Choroid plexus epithelial cell (primary cell): ENCODE data around the gene NUMA1.
A peak's percentile ranks its signal among the peaks of the same experiment; 100 is the strongest.

ENCODE experiments used
- DNase-seq: peaks from one replicate; pipeline ENCODE4 v3.0.0-alpha.2; 2010; ENCODE audit warnings: low read depth
- H3K4me3 ChIP-seq: 2 replicates; pipeline ENCODE4 v1.5.1; 2011; ENCODE audit warnings: low read depth, mild to moderate bottlenecking, control low read depth, low read length, moderate library complexity
- TF ChIP-seq, protein P1 (sequence below): conservative IDR thresholded peaks from 2 replicates; pipeline ENCODE4 v1.5.1; 2011; ENCODE audit warnings: low read depth, mild to moderate bottlenecking, control low read depth, inconsistent platforms, low read length, moderate library complexity

The NUMA1 gene

DNA sequence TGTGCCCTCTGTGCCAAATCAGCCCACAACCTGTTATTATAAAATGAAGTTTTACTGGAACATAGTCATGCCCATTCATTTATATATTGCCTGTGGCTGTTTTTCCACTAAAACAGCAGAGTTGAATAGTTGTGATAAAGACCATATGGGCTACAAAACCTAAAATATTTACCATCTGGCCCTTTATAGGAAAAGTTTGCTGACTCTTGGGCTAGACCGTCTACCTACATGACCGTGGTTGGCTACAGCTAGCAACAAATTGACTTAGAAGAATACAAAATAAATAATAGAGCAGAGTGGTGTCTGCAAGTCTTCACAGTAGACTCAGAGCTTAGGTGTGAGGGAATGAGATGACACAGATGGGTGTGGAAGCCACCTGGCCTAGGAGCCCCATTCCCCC is 92.8 kb downstream of the NUMA1 start:
- DNase-seq: no peak
- TF ChIP-seq, protein P1, sequence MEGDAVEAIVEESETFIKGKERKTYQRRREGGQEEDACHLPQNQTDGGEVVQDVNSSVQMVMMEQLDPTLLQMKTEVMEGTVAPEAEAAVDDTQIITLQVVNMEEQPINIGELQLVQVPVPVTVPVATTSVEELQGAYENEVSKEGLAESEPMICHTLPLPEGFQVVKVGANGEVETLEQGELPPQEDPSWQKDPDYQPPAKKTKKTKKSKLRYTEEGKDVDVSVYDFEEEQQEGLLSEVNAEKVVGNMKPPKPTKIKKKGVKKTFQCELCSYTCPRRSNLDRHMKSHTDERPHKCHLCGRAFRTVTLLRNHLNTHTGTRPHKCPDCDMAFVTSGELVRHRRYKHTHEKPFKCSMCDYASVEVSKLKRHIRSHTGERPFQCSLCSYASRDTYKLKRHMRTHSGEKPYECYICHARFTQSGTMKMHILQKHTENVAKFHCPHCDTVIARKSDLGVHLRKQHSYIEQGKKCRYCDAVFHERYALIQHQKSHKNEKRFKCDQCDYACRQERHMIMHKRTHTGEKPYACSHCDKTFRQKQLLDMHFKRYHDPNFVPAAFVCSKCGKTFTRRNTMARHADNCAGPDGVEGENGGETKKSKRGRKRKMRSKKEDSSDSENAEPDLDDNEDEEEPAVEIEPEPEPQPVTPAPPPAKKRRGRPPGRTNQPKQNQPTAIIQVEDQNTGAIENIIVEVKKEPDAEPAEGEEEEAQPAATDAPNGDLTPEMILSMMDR: no peak

DNA sequence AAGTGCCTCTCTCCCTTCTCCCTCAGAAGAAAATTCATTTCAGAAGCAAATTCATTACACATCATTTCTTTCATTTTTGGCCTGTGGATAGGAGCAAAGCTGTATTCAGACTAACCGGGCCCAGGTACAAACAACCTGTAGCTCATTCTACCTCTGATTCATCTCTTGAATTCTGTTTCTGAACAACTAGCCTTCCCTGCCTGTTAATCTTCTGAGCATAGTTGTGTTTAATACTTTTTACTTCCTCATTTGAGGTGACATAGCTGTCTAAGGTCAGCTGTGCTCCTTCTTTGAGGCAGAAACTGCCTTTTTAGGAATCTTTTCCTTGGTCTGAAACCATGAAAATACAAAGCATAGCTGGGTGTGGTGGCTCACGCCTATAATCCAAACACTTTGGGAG is 94.2 kb downstream of the NUMA1 start:
- TF ChIP-seq, protein P1: no peak
- no peak overlapping the region for H3K4me3 ChIP-seq
- DNase-seq: no peak

More for the DNA sequence above, 92.8 kb downstream of the NUMA1 start:
- no peak overlapping the region for H3K4me3 ChIP-seq

DNA sequence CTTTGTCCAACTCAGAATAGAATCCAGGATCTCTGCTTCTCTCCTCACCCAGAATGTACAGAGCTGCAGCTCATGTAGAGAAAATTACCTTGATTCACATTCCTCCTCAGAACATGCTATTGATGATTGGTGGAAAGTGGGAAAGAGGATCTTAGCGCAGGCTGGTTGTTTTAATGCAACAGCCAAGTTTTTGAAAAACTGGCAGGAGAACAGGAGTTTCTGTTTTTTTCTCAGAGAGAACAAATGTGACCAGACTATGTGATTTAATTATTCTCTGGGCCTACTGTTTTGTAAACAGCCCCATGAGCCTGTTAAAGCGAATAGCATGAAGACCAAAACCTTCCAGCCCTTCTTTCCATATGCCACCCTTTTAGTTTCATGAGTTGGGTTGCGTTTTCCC is 100.7 kb downstream of the NUMA1 start:
- no peak overlapping the region for H3K4me3 ChIP-seq
- TF ChIP-seq, protein P1: no peak
- DNase-seq: no peak

DNA sequence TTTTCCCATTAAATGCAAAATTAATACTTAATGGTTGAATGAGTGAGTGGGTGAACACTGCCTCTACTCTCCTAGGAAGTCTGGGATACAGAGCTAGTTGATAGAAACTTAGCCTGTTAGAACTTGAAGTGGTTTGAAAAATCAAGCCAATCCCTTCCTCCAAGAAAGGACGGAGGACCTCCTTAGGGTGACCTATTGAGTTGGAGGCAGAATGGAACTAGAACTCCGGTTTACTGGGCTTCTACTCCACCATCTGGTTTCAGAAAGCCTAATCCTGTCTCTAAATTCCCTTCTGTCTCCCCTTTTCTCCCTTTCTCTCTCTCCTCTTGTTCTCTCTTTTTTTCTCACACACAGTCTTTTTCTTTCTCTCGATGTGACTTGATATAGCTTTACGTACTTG is 101.2 kb downstream of the NUMA1 start:
- TF ChIP-seq, protein P1: no peak
- no peak overlapping the region for H3K4me3 ChIP-seq
- DNase-seq: no peak

GRCh38 chr11:71977743-71978418 is 102.5 kb downstream of the NUMA1 start:
- DNase-seq: peak; percentile 70
- TF ChIP-seq, protein P1: peak; percentile 76
- H3K4me3 ChIP-seq: no peak overlapping the region

GRCh38 chr11:71977090-71977489 is 103.3 kb downstream of the NUMA1 start:
- H3K4me3 ChIP-seq: no peak overlapping the region
- TF ChIP-seq, protein P1: no peak
- DNase-seq: no peak

DNA sequence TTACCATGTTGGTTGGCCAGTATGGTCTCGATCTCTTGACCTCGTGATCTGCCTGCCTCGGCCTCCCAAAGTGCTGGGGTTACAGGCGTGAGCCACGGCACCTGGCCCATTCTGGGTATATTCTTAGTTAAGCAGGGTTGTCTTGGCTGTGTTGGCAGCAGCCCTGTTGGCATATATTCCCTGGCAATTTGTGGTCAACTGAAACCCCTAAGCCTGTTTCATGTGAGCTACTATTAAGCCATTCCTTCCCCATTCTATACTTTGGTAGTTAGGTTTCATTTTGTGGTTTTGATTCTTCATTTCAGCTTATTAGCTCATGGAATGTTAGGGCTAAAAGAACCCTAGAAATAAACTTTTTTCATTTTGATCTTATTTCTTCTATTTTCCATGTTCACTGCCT is 103.8 kb downstream of the NUMA1 start:
- no peak for DNase-seq
- TF ChIP-seq, protein P1: no peak
- no peak overlapping the region for H3K4me3 ChIP-seq
